OCI-LY1 (cell line): ENCODE measurements around the gene ZMYM3.

Experiments
- H2AFZ ChIP-seq: fragments of 200-600 bp; sonication (generic), shearing (Covaris generic); 2 replicates; pipeline ENCODE4 v1.6.0; 2014; ENCODE audit warnings: antibody characterized with exemption, mild to moderate bottlenecking, low read length
- H3F3A ChIP-seq: fragments of 200-600 bp; sonication (generic), shearing (Covaris generic); 2 replicates; pipeline ENCODE4 v1.6.0; 2014; ENCODE audit warnings: mild to moderate bottlenecking, antibody characterized with exemption, low read length, moderate library complexity; ENCODE audit not compliant: insufficient read depth
- H3K27ac ChIP-seq: fragments of 200-600 bp; sonication (generic); 2 replicates; pipeline ENCODE4 v1.5.1; 2014; ENCODE audit warnings: low read length, mixed run types, mild to moderate bottlenecking, low read depth; ENCODE audit not compliant: poor library complexity, severe bottlenecking
- H3K27me3 ChIP-seq: fragments of 200-600 bp; sonication (generic); 2 replicates; pipeline ENCODE4 v1.6.0; 2014; ENCODE audit warnings: antibody characterized with exemption, mild to moderate bottlenecking, low read length, moderate library complexity; ENCODE audit not compliant: insufficient read depth
- H3K36me3 ChIP-seq: fragments of 200-600 bp; sonication (generic); 2 replicates; pipeline ENCODE4 v1.6.1; 2014; ENCODE audit warnings: mild to moderate bottlenecking, antibody characterized with exemption, low read length, moderate library complexity, mixed read lengths; ENCODE audit not compliant: insufficient read depth
- H3K4me1 ChIP-seq: fragments of 200-600 bp; sonication (generic); 2 replicates; pipeline ENCODE4 v1.5.1; 2014; ENCODE audit warnings: mild to moderate bottlenecking, low read length, moderate library complexity; ENCODE audit not compliant: insufficient read depth, severe bottlenecking
- H3K4me2 ChIP-seq: fragments of 200-600 bp; sonication (generic), shearing (Covaris generic); 2 replicates; pipeline ENCODE4 v1.6.1; 2014; ENCODE audit warnings: low read length
- H3K4me3 ChIP-seq: fragments of 200-600 bp; sonication (generic); 2 replicates; pipeline ENCODE4 v1.5.1; 2014; ENCODE audit warnings: low read length, low read depth, mild to moderate bottlenecking, mixed read lengths; ENCODE audit not compliant: poor library complexity, severe bottlenecking
- H3K79me2 ChIP-seq: fragments of 200-600 bp; shearing (Covaris generic); 2 replicates; pipeline ENCODE4 v1.6.1; 2016; ENCODE audit warnings: mixed run types, low read length, mixed read lengths; ENCODE audit not compliant: insufficient read depth
- H3K9ac ChIP-seq: fragments of 200-600 bp; sonication (generic), shearing (Covaris generic); 2 replicates; pipeline ENCODE4 v1.6.1; 2014; ENCODE audit warnings: mild to moderate bottlenecking, low read length, mixed read lengths
- H3K9me2 ChIP-seq: fragments of 200-600 bp; sonication (generic), shearing (Covaris generic); 2 replicates; pipeline ENCODE4 v1.6.1; 2014; ENCODE audit warnings: low read depth, mild to moderate bottlenecking, low read length, mixed read lengths
- H3K9me3 ChIP-seq: fragments of 200-600 bp; shearing (Covaris generic); 2 replicates; pipeline ENCODE4 v1.6.1; 2014; ENCODE audit warnings: low read length, mixed read lengths
- H4K20me1 ChIP-seq: fragments of 200-600 bp; sonication (generic), shearing (Covaris generic); 2 replicates; pipeline ENCODE4 v1.6.0; 2016; ENCODE audit warnings: mild to moderate bottlenecking, low read length; ENCODE audit not compliant: insufficient read depth
- EZH2 ChIP-seq: fragments of 200-600 bp; sonication (generic), shearing (Covaris generic); IDR thresholded peaks from 2 replicates; pipeline ENCODE4 v1.8.0; 2017; ENCODE audit warnings: borderline replicate concordance, mixed run types, mild to moderate bottlenecking, antibody characterized with exemption, low read length, moderate library complexity, mixed read lengths
- TF ChIP-seq, protein P1 (sequence below): fragments of 200-600 bp; sonication (generic), shearing (Covaris generic); IDR thresholded peaks from 2 replicates; pipeline ENCODE4 v1.5.1; 2017; ENCODE audit warnings: mild to moderate bottlenecking, antibody characterized with exemption, low read length, moderate library complexity, mixed read lengths

Gene ZMYM3

DNA sequence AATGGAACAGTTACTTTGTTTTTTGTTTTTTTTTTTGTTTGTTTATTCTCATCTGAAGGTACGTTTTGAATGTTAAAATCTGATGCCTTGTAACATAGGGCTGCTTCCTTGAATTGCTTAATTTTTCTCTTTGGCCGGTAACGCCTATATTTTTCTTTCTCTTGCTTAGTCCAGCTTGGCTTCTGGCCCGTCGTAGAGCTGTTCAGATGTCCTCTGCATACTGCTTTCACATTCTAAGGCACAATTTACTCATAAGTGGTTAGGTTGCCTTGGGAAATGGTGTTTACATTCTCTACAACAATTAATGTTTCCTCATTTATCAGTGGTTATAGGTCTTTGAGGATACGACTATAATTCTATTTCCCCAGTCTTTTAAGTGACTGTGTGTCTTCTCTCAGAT, 37.4 kb upstream of the ZMYM3 start:
- H3F3A ChIP-seq = no peaks in the 10 kb centered on the region
- H4K20me1 ChIP-seq = no peaks in the 10 kb centered on the region
- no peaks in the 10 kb centered on the region for H3K27me3 ChIP-seq

DNA sequence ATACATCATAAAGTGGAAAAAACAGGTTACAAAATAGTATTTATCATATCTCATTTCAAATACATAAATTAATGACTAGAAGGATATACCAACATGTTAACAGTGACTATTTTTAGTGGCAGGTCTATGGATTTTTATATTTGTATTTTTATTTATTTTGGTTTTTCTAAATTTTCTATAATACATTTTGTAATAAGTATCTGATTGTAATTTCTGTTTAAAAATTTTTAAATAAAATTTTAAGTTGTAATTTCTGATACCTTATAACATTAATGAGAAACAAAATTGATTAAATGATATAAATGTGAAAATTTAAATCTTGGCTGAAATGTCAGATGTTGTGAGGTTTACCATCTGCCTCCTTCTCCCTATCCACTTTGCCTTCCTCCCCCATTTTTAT, 32.0 kb upstream of the ZMYM3 start:
- H2AFZ ChIP-seq = no peak overlapping the region
- H3K79me2 ChIP-seq = peaks cover 53% of the 10 kb centered on the region
- no peak overlapping the region for H3K27ac ChIP-seq
- H3K4me1 ChIP-seq = peaks cover 33% of the 10 kb centered on the region
- H3K9me3 ChIP-seq = no peaks in the 10 kb centered on the region
- peak overlapping the region; percentile 100 for H3K9ac ChIP-seq
- H3K4me3 ChIP-seq = peak overlapping the region; percentile 94
- H3F3A ChIP-seq = no peaks in the 10 kb centered on the region
- no peaks in the 10 kb centered on the region for H4K20me1 ChIP-seq
- peaks cover 52% of the 10 kb centered on the region for H3K36me3 ChIP-seq
- TF ChIP-seq, protein P1, sequence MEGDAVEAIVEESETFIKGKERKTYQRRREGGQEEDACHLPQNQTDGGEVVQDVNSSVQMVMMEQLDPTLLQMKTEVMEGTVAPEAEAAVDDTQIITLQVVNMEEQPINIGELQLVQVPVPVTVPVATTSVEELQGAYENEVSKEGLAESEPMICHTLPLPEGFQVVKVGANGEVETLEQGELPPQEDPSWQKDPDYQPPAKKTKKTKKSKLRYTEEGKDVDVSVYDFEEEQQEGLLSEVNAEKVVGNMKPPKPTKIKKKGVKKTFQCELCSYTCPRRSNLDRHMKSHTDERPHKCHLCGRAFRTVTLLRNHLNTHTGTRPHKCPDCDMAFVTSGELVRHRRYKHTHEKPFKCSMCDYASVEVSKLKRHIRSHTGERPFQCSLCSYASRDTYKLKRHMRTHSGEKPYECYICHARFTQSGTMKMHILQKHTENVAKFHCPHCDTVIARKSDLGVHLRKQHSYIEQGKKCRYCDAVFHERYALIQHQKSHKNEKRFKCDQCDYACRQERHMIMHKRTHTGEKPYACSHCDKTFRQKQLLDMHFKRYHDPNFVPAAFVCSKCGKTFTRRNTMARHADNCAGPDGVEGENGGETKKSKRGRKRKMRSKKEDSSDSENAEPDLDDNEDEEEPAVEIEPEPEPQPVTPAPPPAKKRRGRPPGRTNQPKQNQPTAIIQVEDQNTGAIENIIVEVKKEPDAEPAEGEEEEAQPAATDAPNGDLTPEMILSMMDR = no peak
- no peak for TF ChIP-seq EZH2
- H3K9me2 ChIP-seq = no peaks in the 10 kb centered on the region
- H3K27me3 ChIP-seq = no peaks in the 10 kb centered on the region
- H3K4me2 ChIP-seq = peak overlapping the region; percentile 87

More for the DNA sequence above, 37.4 kb upstream of the ZMYM3 start:
- no peaks in the 10 kb centered on the region for H3K9me2 ChIP-seq
- no peak overlapping the region for H3K4me2 ChIP-seq
- H3K9me3 ChIP-seq = no peaks in the 10 kb centered on the region
- H3K4me1 ChIP-seq = peaks cover 10% of the 10 kb centered on the region
- no peak overlapping the region for H3K9ac ChIP-seq
- H3K79me2 ChIP-seq = peaks cover 25% of the 10 kb centered on the region
- peaks cover 76% of the 10 kb centered on the region for H3K36me3 ChIP-seq
- no peak overlapping the region for H2AFZ ChIP-seq
- no peak for TF ChIP-seq EZH2
- TF ChIP-seq, protein P1 = no peak
- H3K4me3 ChIP-seq = no peak overlapping the region
- H3K27ac ChIP-seq = no peak overlapping the region

DNA sequence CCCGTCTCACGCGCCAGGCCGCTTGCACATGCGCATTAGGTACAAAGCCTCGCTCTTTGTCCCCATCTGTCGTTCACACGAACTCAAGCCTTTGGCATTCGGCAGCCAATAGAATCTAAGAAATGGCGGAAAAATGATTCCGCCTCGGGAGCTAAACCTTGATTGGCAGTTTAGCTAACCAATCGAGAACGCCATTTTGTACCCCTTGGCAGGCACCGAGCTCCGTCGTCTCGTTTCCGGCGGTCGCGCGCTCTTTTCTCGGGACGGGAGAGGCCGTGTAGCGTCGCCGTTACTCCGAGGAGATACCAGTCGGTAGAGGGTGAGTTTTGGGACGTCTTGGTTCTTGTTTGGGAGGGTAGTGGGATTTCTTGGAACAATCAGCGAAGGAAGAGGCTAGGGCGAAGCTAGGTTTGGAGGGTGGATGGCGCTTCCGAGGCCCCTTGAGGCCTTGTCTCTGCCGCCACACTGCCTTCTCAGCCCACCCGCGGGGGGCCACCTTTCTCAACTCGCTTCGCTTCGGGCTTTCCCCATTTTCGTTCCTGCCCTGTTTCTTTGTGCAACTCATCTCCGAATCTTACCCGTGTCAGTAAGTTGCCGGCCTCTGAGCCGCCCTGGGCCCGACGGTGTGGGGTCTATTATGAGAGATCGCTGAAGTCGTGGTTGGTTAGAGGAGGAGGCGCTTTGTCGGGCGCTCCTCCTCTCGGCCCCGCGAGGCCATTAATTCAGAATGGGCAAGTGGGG, 29.6 kb upstream of the ZMYM3 start, which contains the start of gene NONO:
Gene NONO, plus strand, starts transcription at position 233 of the 741 bp plus-strand sequence. CDS start 7,003 bp downstream, outside the sequence.
- Histone ChIP-seq H3K27me3 (no peaks in the 10 kb centered on the region), H4K20me1 (no peaks in the 10 kb centered on the region), H3K36me3 (peaks cover 33% of the 10 kb centered on the region), H3K9me2 (no peaks in the 10 kb centered on the region), H3K4me2 (peak within 1 kb of the TSS; percentile 87), H3K27ac (peak within 1 kb of the TSS; percentile 89), H2AFZ (peak within 1 kb of the TSS; percentile 37; the same call in 1 of the 2 replicates), H3K4me3 (peak within 1 kb of the TSS; percentile 94), H3K9ac (peak within 1 kb of the TSS; percentile 100), H3K4me1 (peaks cover 33% of the 10 kb centered on the region), H3K79me2 (peaks cover 48% of the 10 kb centered on the region), H3F3A (no peaks in the 10 kb centered on the region), H3K9me3 (no peaks in the 10 kb centered on the region)
- TF ChIP-seq EZH2 = no peak
- TF ChIP-seq, protein P1 = no peak; the same call in 1 of the 2 replicates
